HG03469 (cell line): ENCODE results near the gene GPC6.
A peak's percentile ranks its signal among the peaks of the same experiment; 100 is the strongest.

Experiments used
- ATAC-seq: cut with Tn5 transposase; IDR thresholded peaks from one replicate; pipeline ENCODE4 v1.9.1; 2021; ENCODE audit warnings: mild to moderate bottlenecking, moderate library complexity, moderate number of reproducible peaks; ENCODE audit not compliant: unreplicated experiment

GPC6 gene

GRCh38 chr13:94362411-94362909 lies 1135.9 kb downstream of the GPC6 start:
- peak; percentile 96 for ATAC-seq

- no peak for ATAC-seq
These were observed 1140.1 kb downstream of the GPC6 start for GRCh38 chr13:94366677-94367076.

- no peak for ATAC-seq
These were observed 1143.4 kb downstream of the GPC6 start for GRCh38 chr13:94369972-94370436.

GRCh38 chr13:94371855-94372254 lies 1145.2 kb downstream of the GPC6 start:
- ATAC-seq, result no peak

DNA sequence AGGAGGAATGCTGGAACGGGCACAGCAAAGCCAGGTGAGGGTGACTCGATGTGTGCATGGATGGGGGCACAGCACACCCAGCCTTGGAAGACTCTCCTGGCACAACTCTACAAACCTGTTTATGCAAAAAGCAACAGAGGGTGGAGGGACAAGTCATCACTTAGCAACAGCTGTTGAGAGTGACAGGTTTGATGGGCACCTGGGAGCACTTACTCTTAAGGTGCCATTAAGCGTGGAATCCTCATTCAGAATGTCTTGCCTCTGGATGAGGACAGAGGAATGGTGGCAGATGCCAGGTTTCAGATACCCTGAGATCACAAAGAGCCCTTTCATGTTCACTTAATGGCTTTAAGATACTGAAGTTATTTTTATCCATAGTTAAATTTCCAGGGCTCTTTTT lies 1155.9 kb downstream of the GPC6 start:
- ATAC-seq, result no peak

- ATAC-seq, result no peak
These were observed 1156.4 kb downstream of the GPC6 start for GRCh38 chr13:94382960-94383359.

- ATAC-seq, result no peak
These were observed 1157.8 kb downstream of the GPC6 start for GRCh38 chr13:94384231-94384905.

DNA sequence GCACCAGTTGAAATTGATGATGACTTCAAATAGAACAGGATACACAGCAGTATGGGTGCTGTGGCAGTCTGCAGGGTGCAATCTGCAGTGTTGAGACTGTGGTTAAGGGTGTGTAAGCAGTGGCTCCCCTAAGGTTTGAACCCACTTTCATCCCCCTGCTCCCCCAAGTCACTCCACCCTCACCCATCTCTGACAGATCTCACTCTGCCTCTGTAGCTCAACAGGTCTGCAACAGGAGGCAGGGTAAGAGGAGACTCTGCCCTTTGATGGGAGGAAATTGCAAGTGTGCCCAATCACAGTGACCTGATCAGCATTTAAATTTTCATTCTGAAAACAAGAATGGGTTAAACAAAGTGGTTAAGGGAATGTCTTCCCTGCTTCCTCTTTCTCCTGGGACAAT lies 1160.4 kb downstream of the GPC6 start:
- ATAC-seq, result no peak

GRCh38 chr13:94389604-94390351 lies 1163.2 kb downstream of the GPC6 start:
- no peak for ATAC-seq

- no peak for ATAC-seq
These were observed 1164.3 kb downstream of the GPC6 start for GRCh38 chr13:94390881-94391280.

GRCh38 chr13:94394723-94395122 lies 1168.1 kb downstream of the GPC6 start:
- no peak for ATAC-seq

DNA sequence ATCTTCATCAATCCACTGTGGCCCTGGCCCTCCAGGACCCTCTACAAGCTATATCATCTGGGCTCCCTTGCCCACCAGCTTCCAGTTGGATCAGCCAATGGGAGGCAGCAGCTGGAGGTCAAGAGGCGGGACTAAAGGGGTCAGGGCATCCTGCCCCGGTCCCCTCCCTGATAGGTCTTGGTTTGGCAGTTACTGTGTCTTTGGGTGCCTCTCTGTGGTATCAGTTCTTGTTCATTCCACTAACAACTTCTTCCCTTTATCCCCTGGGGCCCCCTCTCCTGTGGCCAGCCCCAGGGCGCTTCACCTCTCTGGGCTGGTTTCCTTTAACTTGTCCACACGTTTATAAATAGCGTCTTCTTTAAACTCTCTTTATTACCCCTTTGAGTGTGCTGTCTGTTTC lies 1169.3 kb downstream of the GPC6 start:
- no peak for ATAC-seq

DNA sequence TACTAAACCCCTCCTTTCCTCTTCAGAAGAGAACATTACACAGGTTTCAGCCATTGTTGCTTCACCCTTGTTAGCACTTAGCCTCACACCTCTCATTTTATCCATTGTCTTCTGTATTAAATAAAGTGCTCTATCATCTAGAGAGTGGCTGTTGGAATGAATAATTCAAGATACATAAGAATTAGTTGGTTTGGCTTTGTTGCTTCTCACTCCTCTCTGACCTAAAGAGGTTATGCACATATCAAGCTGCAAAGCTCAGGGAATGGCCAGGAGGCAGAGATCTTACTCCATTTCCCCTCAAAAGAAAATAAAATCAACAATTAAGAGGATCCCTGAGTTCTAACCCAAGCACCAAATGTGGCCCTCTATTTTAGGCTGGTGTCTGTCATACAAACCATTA lies 1173.2 kb downstream of the GPC6 start:
- no peak for ATAC-seq

DNA sequence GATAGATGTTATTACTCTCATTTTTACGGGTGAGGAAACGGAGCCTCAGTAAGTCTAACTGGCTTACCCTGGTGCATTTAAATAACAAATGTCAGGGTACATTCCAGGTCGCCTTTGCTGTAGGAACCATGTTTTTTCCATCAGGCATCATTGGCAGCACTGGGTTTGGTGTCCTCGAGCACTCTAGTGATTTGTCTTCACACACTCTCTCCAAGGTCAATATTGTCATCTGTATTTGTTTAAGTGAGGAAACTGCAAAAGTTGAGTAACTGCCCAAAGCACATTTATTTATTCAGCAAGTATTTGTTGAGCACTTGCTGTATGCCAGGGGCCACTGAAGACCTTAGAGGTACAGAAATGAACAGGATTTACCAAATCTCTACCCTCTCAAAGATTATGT lies 1174.3 kb downstream of the GPC6 start:
- ATAC-seq, result no peak

DNA sequence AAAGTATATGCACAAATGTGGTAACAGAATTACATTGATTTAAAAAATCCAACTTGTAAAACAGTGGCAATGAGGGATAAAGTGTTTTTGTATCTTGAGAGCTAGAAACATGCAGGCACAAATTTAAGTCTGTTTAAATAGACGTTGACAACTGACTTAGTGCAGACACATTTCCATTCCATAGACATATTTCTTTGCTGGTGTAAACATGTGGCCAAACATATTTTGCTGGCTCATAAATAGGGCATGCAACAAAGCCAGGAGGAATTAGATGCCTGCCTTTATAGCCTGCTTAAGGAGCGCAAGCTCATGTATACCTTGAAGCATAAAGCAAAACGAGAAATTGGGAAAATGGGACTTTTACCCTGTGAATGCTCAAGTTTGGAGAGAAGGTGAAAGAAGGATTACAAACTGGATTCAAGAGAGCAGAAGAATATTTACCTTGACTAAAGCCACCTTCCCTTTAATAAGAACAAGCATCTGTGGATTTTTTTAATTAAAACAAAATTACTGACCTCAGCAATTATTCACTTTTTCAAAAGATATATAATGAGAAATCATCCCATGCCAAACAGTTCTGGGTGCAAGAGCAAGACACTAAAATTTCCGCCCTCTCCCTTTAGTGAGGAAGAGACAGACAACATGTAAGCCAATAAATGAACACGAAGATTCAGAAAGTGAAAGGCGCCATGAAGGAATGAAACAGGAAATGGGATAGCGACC lies 1181.9 kb downstream of the GPC6 start:
- ATAC-seq, result no peak

DNA sequence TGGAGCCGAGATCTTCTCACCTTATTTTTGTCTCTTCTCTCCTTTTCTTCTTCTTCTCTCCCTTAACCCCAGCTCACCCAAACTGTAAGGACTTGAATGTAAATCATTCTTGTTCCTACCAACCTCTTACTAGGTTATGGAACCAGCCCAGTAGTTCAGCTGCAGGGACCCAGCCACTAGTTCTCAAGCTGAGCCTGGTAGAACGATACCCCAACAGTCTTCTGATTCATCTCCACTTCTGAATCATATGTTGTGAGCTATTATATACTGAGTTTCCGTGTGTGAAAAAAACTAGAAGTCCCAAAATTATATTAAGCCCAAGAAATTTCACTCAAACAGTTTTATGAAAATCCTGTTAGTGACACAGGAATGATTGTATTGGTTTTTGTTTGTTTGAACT lies 1185.1 kb downstream of the GPC6 start:
- ATAC-seq, result no peak

DNA sequence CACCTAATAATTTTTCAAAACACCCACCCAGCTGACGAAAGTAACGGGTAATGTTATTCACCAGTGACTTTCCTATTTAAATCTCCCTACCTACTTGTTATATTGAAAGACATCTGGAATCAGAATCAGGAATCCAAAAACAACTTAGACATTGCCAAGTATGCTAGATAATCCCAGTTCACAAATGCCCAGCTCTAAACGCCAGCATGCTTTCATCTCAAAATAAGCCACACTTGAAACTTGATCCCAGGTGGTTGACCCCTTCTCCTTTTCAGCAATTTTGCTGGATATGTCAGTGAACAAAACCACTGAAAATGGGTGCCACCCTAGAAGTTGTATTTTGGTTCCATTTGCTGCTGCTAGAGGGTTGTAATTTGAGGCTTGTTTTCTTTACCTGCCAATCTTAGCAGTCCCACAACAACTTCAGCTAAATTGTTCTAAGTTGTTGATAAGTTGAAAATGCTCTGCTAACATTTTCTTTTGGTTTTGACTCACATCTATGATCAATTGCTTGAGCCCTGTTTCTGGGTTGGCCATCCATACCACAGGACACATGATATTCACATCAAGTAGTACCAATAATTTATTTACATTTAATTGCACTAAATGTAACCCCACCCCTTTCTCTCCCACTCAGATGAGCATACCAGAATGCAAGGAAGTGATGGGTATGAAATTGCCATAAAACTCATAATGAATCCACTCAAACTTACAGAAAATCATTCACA lies 1186.4 kb downstream of the GPC6 start:
- no peak for ATAC-seq

GRCh38 chr13:94413598-94413944 lies 1187.0 kb downstream of the GPC6 start:
- ATAC-seq, result no peak

DNA sequence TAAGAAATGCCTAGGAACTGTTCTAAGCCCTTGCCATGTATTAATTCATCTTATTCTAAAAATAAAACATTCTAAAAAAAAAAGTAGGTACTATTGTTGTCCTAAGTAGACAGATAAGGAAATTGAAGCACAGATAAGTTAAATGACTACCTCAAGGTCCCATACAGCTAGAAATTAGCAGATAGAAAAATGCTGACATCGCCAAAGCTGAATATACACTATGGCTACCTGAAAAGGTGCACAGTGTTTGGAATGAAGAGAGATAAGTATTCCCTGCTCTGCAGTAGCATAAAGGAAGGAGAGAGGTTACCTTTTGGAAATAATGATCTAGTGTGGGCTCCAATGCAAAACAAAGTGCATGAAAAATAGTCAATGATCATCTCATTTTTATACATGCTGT lies 1187.5 kb downstream of the GPC6 start:
- ATAC-seq, result no peak

DNA sequence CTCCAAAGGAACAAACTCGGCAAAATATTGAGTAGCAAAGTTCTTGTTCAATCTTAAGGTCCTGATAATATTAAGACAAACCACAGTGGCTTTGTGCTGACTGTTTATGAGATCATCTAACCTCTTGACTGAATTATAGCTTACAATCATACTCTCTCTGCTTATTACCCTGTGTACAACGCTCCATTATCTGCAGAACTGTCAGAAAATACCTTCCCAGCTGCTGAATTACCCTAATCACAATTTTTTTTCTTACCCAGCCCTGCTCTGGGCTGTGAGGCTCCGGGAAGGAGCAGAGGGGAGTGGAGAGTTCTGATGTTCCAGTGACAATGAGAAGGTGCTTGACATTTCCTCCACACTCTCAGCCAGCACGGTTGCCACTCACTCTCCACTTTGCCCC lies 1188.1 kb downstream of the GPC6 start:
- ATAC-seq, result no peak
